H1 (cell line): Measurements from ENCODE around the gene TMCC3. TPM values are rescaled to one million over a fixed set of nuclear protein-coding genes. Genes with fewer than 3 reads are reported as not detected.

Experiments
- CHD7 ChIP-seq: fragments of 300-600 bp; sonication (generic); IDR thresholded peaks from 2 replicates; pipeline ENCODE4 v1.7.1; 2012; ENCODE audit warnings: low read length, moderate library complexity, mild to moderate bottlenecking, inconsistent platforms; ENCODE audit not compliant: insufficient replicate concordance
- FOSL1 ChIP-seq: IDR thresholded peaks from 2 replicates; pipeline ENCODE4 v1.6.1; 2011; ENCODE audit warnings: mild to moderate bottlenecking, low read depth, low read length, moderate library complexity; ENCODE audit not compliant: insufficient read depth
- POLR2A ChIP-seq, 2 experiments: IDR thresholded peaks; 1 replicate in 1 of 2; 2 replicates in 1 of 2; pipeline ENCODE4 v1.6.1; 2011; ENCODE audit warnings: low read depth in 2 of 2, low read length in 2 of 2, mild to moderate bottlenecking in 2 of 2; ENCODE audit errors: control extremely low read depth in 1 of 2
- RXRA ChIP-seq: IDR thresholded peaks from 2 replicates; pipeline ENCODE4 v1.6.1; 2011; ENCODE audit warnings: low read depth, mild to moderate bottlenecking, low read length, moderate library complexity; ENCODE audit not compliant: insufficient read depth
- SRF ChIP-seq: IDR thresholded peaks from 2 replicates; pipeline ENCODE4 v1.6.1; 2011; ENCODE audit warnings: mild to moderate bottlenecking, low read depth, low read length, moderate library complexity
- SUZ12 ChIP-seq: fragments of 200-600 bp; sonication (generic); IDR thresholded peaks from 2 replicates; pipeline ENCODE4 v1.6.1; 2012; ENCODE audit warnings: mild to moderate bottlenecking, inconsistent platforms, low read length, moderate library complexity, mixed read lengths
- ZNF274 ChIP-seq: IDR thresholded peaks from 2 replicates; pipeline ENCODE4 v1.7.0; 2012; ENCODE audit warnings: low read length, borderline replicate concordance; ENCODE audit errors: extremely low read depth
- polyA plus RNA-seq, 7 experiments: library from polyadenylated mRNA; depleted of rRNA in 3 of 7; stranded (reverse) in 5 of 7; unstranded in 2 of 7; fragments of >200 nt in 5 of 7; fragments of 200-250 nt in 2 of 7; gene quantifications; 1 replicate in 5 of 7; 2 replicates in 1 of 7; 4 replicates in 1 of 7; pipeline versions ENCODE4 v1.2.1 to v1.2.3, GENCODE V29; 2011 to 2013; ENCODE audit warnings: missing spikeins in 2 of 7, mixed read lengths in 2 of 7
- total RNA-seq: library from RNA; stranded (reverse); fragmentation: NEBNext Ultra II Directional; extraction: Animal tissue kit (Norgen Biotek cat#: 25700); gene quantifications from 2 replicates; pipeline ENCODE4 v1.2.1, GENCODE V29; 2021

Gene TMCC3
- total and polyA plus RNA-seq, 2 of the 8 experiments (the other 6 are each of a cell fraction or from before 2014, with no cell fraction given), result 1.7 to 4.1 TPM

- TF ChIP-seq CHD7 (no peak), POLR2A (IDR thresholded peaks at IDR 0.05; ENCODE audit: control extremely low read depth in 1 of 2, low read depth in 2 of 2, low read length in 2 of 2) (no peak), FOSL1 (no peak), ZNF274 (no peak), SRF (no peak), SUZ12 (no peak), RXRA (no peak)
Observed at GRCh38 chr12:94634717-94635116, 15.6 kb downstream of the TMCC3 start (continued).
